Measurements from ENCODE around the gene FASTK.

DNA sequence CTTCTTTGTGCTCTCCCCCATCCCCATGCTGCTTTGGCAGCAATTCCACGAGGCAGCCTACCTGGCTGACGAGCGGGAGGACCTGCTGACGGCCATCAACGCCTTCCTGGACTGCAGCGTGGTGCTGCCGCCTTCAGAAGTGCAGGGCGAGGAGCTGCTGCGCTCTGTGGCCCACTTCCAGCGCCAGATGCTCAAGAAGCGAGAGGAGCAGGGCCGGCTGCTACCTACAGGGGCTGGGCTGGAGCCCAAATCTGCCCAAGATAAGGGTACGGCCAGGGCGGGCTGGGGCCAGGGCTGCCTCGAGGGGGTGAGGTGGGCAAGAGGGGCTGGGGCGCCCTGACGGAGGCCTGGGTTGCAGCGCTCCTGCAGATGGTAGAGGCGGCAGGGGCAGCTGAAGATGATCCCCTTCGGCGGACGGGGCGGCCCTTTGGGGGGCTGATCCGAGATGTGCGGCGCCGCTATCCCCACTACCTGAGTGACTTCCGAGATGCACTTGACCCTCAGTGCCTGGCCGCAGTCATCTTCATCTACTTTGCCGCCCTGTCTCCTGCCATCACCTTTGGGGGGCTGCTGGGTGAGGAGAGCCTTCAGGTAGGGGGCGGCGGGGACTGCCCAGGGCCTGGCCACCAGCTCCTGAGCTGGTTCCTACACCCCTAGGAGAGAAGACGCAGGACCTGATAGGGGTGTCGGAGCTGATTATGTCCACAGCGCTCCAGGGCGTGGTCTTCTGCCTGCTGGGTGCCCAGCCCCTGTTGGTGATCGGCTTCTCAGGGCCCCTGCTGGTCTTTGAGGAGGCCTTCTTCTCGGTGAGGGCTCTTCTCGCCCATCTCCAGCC lies 9.4 kb downstream of the FASTK start:
- TF ChIP-seq, protein P1, sequence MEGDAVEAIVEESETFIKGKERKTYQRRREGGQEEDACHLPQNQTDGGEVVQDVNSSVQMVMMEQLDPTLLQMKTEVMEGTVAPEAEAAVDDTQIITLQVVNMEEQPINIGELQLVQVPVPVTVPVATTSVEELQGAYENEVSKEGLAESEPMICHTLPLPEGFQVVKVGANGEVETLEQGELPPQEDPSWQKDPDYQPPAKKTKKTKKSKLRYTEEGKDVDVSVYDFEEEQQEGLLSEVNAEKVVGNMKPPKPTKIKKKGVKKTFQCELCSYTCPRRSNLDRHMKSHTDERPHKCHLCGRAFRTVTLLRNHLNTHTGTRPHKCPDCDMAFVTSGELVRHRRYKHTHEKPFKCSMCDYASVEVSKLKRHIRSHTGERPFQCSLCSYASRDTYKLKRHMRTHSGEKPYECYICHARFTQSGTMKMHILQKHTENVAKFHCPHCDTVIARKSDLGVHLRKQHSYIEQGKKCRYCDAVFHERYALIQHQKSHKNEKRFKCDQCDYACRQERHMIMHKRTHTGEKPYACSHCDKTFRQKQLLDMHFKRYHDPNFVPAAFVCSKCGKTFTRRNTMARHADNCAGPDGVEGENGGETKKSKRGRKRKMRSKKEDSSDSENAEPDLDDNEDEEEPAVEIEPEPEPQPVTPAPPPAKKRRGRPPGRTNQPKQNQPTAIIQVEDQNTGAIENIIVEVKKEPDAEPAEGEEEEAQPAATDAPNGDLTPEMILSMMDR (IDR thresholded peaks at IDR 0.05; ENCODE audit: insufficient read depth, low read depth, low read length) = no peak
- no peak for TF ChIP-seq EZH2 (IDR thresholded peaks at IDR 0.05; ENCODE audit: insufficient read depth, low read length)

Data from astrocyte (in vitro differentiated cells and primary cell).